Neuron (in vitro differentiated cells): ENCODE measurements around the gene USP6NL.

Source experiments
- H2AFZ ChIP-seq: one replicate; pipeline ENCODE4 v1.6.1; 2013; ENCODE audit warnings: low read depth, mild to moderate bottlenecking, inconsistent platforms, low read length, moderate library complexity
- H3K27me3 ChIP-seq: one replicate; pipeline ENCODE4 v1.6.1; 2013; ENCODE audit warnings: low read length; ENCODE audit not compliant: insufficient read depth
- H3K36me3 ChIP-seq: one replicate; pipeline ENCODE4 v1.6.1; 2013; ENCODE audit warnings: low read length; ENCODE audit not compliant: insufficient read depth
- H3K4me1 ChIP-seq: one replicate; pipeline ENCODE4 v1.6.1; 2013; ENCODE audit warnings: low read length; ENCODE audit not compliant: insufficient read depth
- H3K4me3 ChIP-seq: 2 replicates; pipeline ENCODE4 v1.5.1; 2013; ENCODE audit warnings: mild to moderate bottlenecking, low read length, moderate library complexity
- H3K9me3 ChIP-seq: one replicate; pipeline ENCODE4 v1.6.1; 2013; ENCODE audit warnings: low read length

Gene USP6NL

DNA sequence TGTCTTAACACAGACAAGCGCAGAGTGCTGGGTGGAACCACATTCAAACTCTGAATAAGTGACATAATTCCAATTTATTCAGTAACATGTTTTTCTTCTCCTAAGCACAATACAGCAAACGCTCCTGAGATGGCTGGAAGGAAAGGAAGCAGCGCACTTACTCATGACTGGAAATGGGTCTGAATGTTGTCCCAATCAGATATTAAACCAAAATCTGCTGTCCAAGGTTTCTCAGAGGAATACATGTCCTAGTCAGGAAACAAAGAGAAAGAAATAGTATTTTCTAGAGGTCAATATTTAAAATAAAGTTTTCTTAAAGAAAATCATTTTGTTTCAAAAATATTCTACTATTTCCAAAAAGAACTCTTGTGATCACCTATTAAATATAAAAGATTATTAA is 14.0 kb downstream of the USP6NL start:
- peaks cover 14% of the 10 kb centered on the region for H3K36me3 ChIP-seq
- no peak overlapping the region for H3K4me3 ChIP-seq
- H2AFZ ChIP-seq: no peak overlapping the region
- H3K9me3 ChIP-seq: no peaks in the 10 kb centered on the region
- no peaks in the 10 kb centered on the region for H3K27me3 ChIP-seq
- no peaks in the 10 kb centered on the region for H3K4me1 ChIP-seq

DNA sequence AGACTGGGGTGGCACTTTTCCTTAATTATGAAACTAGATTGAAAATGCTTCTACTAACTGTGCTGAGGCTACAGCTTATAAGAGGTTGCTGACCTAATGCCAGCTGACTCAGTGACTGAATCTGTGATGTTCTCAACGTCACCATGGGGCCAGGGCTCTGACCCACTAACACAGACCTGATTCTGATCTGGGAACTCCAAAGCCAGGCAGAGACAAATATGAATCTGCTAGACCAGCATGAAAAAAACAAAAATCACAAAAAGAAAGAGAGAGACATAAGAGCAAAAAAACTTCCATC is 16.1 kb downstream of the USP6NL start:
- no peak overlapping the region for H3K4me3 ChIP-seq
- peaks cover 9% of the 10 kb centered on the region for H3K36me3 ChIP-seq
- H3K4me1 ChIP-seq: peaks cover 8% of the 10 kb centered on the region
- no peaks in the 10 kb centered on the region for H3K9me3 ChIP-seq
- no peak overlapping the region for H2AFZ ChIP-seq
- H3K27me3 ChIP-seq: no peaks in the 10 kb centered on the region

DNA sequence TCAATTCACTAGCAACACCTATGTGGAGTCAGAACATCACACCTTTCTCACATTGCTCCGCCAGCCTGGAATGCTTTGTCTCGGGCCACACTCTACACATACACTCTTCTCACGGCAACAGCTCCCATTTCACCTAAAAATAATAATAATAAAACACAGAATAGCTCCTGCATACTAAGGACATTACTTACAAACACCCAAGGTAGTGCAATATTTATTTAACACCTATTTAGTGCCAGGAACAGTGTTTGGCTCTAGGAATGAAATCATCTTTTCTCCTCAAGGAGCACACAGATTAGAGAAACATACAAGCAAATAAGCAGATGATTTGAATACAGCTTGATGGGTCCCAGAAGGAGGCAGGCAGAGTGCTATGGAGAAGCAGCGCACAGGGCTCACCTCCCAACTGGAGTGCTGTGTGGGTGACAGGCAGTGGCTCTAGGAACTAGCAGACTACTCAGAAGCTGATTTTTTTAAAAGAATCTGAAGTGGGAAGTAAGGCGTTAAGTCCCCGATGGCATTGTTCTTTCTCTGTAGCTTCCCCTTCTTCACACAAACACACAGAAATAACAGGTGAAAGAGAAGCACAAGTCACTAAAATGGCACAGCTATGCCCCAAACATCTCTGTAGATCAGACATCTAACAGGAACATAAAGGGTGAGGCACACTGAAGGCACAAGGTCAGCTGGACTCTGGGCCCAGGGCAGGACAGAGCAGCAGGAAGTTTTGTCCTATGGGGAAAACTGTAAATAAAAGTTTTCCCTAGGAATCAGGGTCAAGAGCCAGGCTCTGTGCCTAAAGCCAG is 16.7 kb downstream of the USP6NL start:
- Histone ChIP-seq H3K36me3 (peaks cover 9% of the 10 kb centered on the region), H3K9me3 (no peaks in the 10 kb centered on the region), H2AFZ (no peak overlapping the region), H3K4me1 (peaks cover 13% of the 10 kb centered on the region), H3K4me3 (no peak overlapping the region), H3K27me3 (no peaks in the 10 kb centered on the region)

DNA sequence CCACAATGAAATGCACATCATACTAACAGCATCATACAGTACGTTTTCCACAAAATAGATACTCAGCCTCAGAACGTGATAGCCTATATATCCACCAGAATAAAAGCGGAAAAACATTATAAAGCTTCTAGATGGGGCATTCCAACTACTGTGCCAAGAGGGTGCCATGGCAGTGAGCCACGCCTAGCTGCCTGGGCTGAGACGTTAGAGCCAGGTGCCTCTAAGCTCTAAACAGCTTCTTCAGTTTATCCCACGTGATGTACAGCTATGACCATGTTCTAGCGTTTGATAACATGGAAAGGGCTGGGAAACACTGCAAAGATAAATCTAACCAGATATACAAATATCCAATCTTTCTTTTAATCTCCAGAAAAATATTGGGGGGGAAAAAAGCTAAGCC is 17.8 kb downstream of the USP6NL start:
- H3K27me3 ChIP-seq: no peaks in the 10 kb centered on the region
- peaks cover 9% of the 10 kb centered on the region for H3K36me3 ChIP-seq
- H2AFZ ChIP-seq: no peak overlapping the region
- no peak overlapping the region for H3K4me3 ChIP-seq
- peaks cover 14% of the 10 kb centered on the region for H3K4me1 ChIP-seq
- no peaks in the 10 kb centered on the region for H3K9me3 ChIP-seq

DNA sequence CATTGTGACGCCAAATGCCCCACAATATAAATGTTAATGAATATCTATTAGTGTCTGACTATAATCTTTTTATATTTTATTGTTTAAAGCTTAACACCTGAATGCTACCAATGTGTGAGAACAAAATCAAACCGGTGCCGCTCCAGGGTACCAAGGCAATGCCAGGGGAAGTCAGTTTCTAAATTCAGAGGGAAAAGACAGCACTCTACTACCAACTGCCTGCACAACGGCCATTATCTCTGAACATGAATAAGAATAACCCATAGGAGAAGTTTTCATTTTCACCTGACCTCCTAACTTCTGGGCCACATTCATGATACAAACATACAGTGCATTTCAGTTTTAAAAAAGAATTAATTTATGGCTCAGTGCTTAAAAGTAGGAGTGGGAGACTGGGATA is 21.7 kb downstream of the USP6NL start:
- no peak overlapping the region for H2AFZ ChIP-seq
- no peak overlapping the region for H3K4me3 ChIP-seq
- no peaks in the 10 kb centered on the region for H3K27me3 ChIP-seq
- peaks cover 7% of the 10 kb centered on the region for H3K9me3 ChIP-seq
- peaks cover 6% of the 10 kb centered on the region for H3K36me3 ChIP-seq
- peaks cover 14% of the 10 kb centered on the region for H3K4me1 ChIP-seq

DNA sequence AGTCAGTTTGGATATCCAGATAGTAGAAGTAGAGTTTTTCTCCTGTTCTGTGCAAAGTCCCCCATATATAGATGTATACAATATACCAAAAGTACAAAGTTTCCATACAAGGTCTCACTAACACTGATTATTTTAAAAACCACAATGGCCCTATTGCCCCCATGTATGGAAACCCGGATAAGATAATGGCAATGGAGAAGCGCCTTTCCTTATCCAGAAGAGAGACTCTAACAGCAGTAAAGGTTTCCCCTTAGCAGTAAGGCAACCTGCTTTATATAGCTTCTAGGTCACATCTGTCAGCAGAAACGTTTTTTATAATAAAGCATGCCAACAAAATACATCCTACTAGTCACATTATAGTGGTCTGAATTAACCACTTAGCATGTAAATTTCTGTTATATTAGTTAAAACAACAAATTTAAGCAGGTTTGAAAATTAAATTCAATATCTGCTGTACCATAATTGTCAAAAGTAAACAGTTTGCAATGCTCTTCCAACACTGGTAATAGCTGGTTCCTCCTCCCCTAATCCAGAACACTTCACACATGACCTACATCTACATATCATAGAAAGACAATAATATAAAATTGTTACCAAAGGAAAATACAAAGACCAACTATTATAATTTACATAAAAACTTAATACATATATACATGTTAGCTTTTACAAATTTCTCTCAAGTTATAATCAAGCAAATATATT is 22.4 kb downstream of the USP6NL start:
- peaks cover 14% of the 10 kb centered on the region for H3K4me1 ChIP-seq
- H3K9me3 ChIP-seq: peaks cover 7% of the 10 kb centered on the region
- H2AFZ ChIP-seq: no peak overlapping the region
- H3K27me3 ChIP-seq: no peaks in the 10 kb centered on the region
- H3K36me3 ChIP-seq: peaks cover under 1% of the 10 kb centered on the region
- H3K4me3 ChIP-seq: no peak overlapping the region

DNA sequence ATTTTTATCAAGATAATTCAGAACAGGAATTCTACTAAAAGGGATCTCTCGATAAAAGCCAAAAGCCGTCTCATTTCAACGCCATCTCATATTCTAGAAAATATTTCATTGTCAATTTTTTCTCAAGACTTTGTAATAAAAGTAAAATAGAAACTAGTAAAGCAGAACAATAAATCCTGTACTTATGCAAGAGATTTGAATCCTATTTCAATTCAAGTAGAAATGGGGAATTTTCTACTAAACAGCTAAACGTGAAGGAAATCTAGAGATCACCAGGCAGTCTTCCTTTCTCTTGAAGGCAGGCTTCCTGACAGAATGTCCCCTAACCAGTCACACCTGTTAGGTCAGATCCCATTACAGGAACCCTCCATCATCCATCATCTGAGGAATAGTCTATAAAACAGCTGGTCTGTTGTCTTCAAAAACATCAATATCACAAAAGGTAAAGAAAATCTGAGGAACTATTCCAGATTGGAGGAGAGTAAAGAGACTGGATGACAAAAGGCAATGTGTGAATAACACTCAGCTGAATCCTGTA is 23.7 kb downstream of the USP6NL start:
- H3K9me3 ChIP-seq: peaks cover 7% of the 10 kb centered on the region
- no peak overlapping the region for H2AFZ ChIP-seq
- H3K4me3 ChIP-seq: no peak overlapping the region
- no peaks in the 10 kb centered on the region for H3K36me3 ChIP-seq
- no peaks in the 10 kb centered on the region for H3K27me3 ChIP-seq
- peaks cover 14% of the 10 kb centered on the region for H3K4me1 ChIP-seq

DNA sequence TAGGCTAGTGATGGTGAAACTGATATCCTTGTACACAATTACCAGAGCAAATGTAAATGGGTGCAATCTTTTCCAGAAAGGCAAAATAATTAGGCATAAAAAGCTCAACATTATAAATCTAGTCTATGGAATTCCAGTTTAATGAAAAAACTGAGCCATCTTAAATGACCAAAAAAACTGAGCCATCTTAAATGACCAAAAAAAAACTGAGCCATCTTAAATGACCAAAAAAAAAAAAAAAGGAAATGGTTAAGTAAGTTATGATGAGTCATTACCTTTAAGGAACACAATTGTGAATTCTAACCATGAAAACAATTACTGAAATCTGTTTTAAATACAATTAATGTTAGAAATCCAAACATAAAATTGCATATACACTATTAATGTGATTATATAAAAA is 25.3 kb downstream of the USP6NL start:
- no peak overlapping the region for H3K4me3 ChIP-seq
- H3K36me3 ChIP-seq: no peaks in the 10 kb centered on the region
- no peaks in the 10 kb centered on the region for H3K27me3 ChIP-seq
- H2AFZ ChIP-seq: no peak overlapping the region
- H3K9me3 ChIP-seq: peaks cover 7% of the 10 kb centered on the region
- H3K4me1 ChIP-seq: peaks cover 14% of the 10 kb centered on the region

DNA sequence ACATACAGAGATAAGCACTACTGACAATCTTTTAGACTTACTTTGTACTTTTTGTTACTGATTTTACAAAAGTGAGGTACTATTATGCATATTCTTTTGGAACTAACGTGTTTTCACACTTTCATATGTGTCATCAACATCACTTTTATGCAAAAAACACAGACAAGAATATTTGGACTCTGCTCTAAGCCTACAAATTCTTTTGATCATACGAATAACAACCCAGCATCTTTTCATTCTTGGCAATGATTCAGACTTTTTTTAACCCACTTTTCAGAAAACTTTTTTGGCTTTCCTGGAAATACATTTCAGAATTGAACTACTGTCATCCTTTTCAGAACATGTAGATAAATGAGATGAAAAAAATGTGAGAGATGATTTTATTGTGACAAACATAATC is 30.2 kb downstream of the USP6NL start:
- Histone ChIP-seq H3K4me3 (no peak overlapping the region), H2AFZ (no peak overlapping the region), H3K4me1 (no peaks in the 10 kb centered on the region), H3K9me3 (peaks cover 4% of the 10 kb centered on the region), H3K27me3 (no peaks in the 10 kb centered on the region), H3K36me3 (peaks cover 1% of the 10 kb centered on the region)

DNA sequence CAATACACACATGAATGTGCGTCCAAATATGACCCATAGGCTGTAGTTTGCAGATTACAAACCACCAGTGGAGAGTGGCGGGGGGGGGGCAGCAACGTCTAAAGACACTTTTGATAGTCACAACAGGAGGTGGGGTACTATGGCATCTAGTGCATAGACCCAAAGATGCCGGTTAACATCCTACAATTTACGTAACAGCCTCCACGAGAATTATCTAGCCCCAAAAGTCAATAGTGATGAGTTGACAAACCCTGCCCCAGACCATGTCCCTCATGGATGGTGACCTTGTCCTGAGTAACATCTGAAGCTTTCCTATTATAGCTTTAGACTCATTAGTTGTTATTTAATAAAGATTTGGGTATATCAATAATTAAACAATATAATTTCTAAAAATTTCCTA is 31.6 kb downstream of the USP6NL start:
- Histone ChIP-seq H2AFZ (no peak overlapping the region), H3K36me3 (peaks cover 1% of the 10 kb centered on the region), H3K9me3 (no peaks in the 10 kb centered on the region), H3K4me3 (no peak overlapping the region), H3K27me3 (no peaks in the 10 kb centered on the region), H3K4me1 (no peaks in the 10 kb centered on the region)

DNA sequence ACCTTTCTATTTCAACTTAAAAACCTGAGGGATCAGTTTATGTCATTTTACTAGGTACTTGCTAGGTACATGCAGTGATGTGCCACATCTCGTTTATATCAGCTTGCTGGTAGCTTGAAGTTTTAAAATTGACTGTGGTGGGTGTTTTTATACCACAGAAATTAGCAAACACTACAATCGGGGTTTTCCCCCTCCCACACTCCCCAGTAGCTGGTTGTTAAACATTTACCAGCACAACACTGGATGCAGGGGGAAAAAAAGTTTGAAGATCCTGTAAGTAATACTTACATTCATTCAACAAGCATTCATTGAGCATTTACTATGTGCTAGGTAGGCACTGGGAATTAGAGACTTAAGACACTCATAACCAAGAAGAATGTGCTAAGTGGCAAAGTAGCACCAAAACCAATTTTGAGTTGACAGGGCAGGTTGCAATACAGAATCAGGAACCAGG is 32.6 kb downstream of the USP6NL start:
- H3K9me3 ChIP-seq: no peaks in the 10 kb centered on the region
- H3K27me3 ChIP-seq: no peaks in the 10 kb centered on the region
- H2AFZ ChIP-seq: no peak overlapping the region
- peaks cover under 1% of the 10 kb centered on the region for H3K4me1 ChIP-seq
- peaks cover 1% of the 10 kb centered on the region for H3K36me3 ChIP-seq
- H3K4me3 ChIP-seq: no peak overlapping the region

DNA sequence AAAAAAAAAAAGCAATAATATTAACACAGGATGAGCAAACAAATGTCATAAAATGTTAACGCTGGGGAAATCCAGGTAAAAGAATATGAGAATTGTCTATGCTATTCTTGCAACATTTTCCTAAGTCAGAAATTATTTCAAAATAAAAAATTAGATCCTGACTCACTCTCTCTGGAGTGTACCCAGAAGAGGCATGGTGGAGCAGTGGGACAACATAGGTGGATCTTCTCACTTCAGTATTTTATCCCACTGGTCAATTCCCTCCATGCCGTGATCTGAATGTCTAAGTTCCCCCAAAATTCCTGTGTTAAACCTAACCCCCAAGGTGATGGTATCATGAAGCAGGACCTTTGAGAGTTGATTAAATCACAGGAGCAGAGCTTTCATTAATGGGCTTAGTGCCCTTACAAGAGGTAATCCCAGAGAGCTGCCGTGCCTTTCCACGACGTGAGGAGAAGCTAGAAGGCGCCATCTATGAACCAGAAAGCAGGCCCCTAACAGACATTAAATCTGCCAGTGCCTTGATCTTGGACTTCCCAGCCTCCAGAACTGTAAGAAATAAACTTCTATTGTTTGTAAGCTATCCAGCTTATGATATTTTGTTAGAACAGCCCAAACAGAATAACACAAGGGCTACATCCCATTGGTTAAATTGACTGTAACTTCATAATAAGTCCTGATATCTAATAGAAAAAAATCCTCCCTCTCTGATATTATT is 35.2 kb downstream of the USP6NL start:
- H3K4me3 ChIP-seq: no peak overlapping the region
- H3K9me3 ChIP-seq: no peaks in the 10 kb centered on the region
- H2AFZ ChIP-seq: no peak overlapping the region
- peaks cover 7% of the 10 kb centered on the region for H3K4me1 ChIP-seq
- no peaks in the 10 kb centered on the region for H3K27me3 ChIP-seq
- H3K36me3 ChIP-seq: peaks cover 1% of the 10 kb centered on the region

DNA sequence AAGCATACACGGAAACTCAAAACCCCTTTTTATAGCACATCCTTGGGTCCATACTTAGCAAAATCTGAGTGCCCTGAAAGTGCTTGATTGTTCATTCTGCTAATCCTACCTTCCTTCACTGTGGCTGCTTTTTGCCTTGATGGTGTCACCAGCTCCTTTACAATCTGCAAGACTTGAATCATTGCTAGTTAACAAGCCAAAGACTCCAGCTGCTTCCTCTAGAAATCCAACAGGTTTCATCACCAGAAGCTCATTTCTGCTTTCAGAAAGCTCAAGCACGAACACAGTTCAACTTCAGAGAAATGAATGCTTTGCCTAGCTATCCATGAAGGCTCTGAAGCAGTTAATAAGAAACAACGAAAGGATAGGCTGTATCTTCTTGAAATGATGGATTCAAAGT is 38.0 kb downstream of the USP6NL start:
- Histone ChIP-seq H3K36me3 (peaks cover 1% of the 10 kb centered on the region), H3K27me3 (no peaks in the 10 kb centered on the region), H3K4me3 (no peak overlapping the region), H3K4me1 (peaks cover 7% of the 10 kb centered on the region), H2AFZ (no peak overlapping the region), H3K9me3 (no peaks in the 10 kb centered on the region)
